Fibroblast of upper back skin (primary cell): ENCODE data around the gene CNN1.
"Not testable (repeated sequence)": the region's sequence is repeated elsewhere in the genome, so short reads cannot be mapped to it uniquely, and the experiment has no call there.

Experiments
- DNase-seq: peaks from one replicate; pipeline ENCODE4 v3.0.0-alpha.2; 2013

The CNN1 gene

DNA sequence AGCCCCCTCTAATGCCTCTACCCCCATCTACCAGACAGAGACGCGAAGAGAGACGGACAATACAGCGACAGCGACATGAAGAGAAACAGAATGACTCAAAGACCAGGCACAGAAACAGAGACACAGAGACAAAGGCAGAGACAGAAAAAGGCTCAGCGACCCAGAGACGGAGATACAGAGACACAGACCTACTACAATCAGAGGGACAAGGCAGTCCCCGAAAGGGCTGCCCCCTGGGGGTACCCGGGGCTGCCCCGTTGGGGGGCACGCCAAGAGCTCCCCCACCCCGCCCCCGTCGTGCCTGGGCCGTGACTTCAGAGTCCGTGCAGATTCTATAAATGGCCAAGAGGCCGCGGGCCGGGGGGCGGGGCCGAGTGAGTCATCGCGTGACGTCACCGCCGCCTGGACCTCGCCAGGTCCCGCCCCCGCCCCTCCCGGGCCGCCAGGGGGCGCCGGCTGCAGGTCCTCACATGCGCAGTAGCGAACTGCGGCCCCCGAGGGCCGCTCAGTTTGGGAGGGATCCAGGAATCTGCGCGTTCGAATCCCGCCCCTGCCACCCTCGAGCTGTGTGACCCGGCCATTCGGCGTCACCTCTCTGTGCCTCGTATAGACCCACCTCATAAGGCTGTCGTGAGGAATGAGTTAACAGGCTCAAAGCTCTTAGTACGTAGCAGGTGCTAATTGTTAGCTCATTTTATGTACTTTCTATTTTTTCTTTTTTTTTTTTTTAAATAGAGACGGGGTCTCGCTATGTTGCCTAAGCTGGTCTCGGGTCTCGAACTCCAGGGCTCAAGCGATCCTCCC, 2.7 kb upstream of the CNN1 start:
- DNase-seq, result peak; percentile 86

DNA sequence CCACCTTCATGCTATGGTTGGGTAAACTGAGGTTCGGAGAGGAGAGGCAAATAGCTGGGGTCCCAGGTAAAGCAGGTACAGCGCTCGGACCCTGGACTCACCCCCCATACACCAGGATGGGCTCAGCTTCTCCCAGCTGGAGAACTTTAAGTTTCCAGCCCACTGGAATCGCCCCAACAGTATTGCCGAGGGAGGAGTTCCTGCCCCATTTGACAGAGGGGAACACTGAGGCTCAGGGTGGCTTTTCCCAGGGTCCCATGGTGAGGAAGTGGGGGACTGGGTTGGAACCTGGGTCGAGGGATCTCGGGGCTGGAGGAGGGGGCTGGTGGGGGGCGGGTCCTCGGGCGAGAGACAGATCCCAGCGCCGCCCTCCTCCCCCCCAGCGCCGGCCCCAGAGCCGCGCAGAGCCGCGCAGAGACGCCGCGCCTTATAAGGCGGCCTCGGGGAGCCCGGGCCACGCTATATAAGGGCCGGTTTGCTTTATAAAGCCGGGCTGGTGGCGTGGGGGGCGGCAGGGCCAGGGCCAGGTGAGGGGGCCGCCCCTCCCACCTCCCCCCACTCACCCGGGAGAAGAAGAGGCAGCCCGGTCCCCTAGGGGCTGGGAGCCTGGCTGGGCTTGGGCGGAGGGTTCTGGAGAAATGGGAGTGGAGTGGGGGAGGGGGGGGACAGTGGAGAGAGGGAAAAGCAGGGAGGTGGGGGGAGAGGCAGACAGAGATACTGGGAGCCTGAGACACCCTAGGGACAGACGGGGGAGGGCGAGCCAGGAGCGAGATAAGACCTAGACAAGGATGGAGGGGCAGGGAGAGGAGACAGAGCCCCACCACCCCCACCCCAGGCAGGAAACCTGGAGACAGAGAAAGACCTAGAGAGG, 1.1 kb downstream of the CNN1 start:
- peak; percentile 72 for DNase-seq

DNA sequence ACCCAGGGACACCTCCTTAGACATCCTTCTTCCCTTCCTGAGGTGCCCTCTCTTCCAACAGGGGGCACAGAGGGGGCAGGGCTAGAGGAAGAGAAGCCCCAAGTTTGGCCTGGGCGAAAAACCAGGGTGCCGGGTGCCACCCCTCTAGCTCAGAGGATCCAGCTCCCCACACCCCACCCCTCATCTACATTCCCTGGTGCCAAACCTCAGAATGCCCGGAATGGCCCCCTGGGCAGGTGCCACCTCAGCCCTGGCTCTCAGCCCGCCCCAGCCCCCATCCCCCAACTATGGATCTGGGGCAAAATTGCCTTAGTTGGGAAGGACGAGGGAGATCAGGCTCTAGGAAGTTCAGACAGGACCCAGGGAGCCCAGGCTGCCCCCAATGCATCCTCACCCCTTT, 2.0 kb downstream of the CNN1 start:
- no peak for DNase-seq

DNA sequence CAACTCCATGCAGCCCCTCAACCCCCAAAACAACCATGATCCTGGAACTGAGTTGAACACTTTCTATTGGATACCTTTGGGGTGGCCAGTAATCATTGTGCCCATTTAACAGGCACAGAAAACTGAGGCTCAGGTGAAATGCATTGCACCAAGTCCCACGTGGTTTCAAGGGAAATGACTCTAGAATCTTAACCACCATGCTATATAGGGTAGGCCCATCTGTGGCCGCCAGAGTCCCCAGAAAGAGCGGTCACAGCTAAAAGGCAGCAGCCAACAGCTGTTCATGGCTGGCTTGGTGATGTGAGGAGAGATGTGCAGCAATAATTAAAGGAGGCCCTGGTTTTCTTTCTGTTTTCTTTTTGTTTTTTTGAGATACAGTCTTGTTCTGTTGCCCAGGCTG, 2.6 kb downstream of the CNN1 start:
- DNase-seq, result no peak

DNA sequence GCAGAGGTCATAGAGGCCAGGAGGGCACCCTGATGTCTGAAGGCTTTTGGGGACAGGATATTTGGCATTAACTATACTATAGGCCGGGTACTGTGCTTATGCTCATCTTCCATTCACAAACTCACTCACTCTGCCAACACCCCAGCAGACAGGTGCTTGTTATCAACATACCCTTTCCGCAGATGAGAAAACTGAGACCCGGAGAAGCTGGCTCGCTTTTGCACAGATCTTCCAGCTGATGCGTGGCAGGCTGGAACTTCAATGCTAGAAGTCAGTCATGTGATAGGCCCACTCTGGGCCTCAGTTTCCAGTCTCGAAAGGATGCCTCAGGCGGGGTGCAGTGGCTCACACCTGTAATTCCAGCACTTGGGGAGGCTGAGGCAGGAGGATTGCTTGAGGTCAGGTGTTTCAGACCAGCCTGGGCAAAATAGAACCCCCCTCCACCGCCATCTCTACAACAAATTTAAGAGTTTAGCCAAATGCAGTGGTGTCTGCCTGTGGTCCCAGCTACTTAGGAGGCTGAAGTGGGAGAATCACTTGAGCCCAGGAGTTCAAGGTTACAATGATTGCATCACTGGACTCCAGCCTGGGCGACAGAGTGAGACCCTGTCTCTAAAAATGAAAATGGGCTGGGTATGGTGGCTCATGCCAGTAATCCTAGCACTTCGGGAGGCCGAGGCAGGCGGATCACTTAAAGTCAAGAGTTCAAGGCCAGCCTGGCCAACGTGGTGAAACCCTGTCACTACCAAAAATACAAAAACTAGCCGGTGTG, 9.5 kb downstream of the CNN1 start:
- DNase-seq, result no peak

DNA sequence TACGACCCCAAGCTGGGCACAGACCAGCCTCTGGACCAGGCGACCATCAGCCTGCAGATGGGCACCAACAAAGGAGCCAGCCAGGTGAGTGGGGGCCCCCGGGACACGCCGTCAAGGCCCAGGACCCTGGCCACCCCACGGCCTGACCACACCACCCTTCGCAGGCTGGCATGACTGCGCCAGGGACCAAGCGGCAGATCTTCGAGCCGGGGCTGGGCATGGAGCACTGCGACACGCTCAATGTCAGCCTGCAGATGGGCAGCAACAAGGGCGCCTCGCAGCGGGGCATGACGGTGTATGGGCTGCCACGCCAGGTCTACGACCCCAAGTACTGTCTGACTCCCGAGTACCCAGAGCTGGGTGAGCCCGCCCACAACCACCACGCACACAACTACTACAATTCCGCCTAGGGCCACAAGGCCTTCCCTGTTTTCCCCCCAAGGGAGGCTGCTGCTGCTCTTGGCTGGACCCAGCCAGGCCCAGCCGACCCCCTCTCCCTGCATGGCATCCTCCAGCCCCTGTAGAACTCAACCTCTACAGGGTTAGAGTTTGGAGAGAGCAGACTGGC, 10.8 kb downstream of the CNN1 start:
- DNase-seq, result no peak

DNA sequence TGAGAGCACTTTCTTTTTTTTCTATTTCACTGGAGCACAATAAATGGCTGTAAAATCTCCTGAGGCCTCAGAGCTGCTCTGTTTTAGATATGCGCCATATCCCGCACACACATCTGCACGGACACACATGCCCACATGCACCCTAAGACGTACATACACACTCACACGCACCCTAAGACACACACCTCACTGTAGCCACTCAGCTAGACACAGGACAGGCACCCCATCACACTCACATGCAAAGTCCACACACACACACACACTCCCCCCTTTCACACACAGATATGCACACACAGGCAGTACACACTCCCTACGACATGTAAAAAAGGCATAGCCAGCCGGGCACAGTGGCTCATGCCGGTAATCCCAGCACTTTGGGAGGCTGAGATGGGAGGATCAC, 11.6 kb downstream of the CNN1 start:
- DNase-seq, result no peak

DNA sequence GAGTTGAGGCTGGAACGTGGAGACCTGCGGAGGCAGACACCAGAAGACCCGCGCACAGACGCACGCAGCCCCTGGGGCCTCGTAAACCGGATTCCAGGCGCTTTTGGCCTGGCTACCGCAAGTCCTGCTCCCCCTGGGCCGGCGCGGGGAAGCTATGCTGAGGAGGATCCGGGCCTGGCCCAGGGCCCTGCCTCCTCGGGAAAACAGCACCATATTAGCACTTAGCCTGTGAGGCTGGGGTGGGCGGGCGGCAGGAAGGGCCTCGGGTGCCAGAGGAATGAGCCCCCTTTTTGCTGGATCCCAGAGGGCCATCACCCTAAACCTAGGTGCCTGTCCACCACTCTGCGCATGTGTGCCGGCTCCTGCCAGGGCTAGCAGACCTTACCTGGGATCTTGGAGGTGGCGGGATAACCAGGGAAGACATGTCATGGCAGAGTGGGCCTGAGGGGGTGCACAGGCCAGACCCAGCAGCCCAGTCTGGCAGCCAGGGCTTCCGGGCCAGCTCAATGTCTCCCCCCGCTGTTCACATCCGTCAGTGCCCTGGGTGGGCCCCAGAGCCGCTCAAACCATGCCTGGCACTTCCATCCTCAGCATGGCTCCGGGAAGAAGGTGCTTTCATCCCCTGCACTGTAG, 13.1 kb downstream of the CNN1 start:
- DNase-seq, result no peak

DNA sequence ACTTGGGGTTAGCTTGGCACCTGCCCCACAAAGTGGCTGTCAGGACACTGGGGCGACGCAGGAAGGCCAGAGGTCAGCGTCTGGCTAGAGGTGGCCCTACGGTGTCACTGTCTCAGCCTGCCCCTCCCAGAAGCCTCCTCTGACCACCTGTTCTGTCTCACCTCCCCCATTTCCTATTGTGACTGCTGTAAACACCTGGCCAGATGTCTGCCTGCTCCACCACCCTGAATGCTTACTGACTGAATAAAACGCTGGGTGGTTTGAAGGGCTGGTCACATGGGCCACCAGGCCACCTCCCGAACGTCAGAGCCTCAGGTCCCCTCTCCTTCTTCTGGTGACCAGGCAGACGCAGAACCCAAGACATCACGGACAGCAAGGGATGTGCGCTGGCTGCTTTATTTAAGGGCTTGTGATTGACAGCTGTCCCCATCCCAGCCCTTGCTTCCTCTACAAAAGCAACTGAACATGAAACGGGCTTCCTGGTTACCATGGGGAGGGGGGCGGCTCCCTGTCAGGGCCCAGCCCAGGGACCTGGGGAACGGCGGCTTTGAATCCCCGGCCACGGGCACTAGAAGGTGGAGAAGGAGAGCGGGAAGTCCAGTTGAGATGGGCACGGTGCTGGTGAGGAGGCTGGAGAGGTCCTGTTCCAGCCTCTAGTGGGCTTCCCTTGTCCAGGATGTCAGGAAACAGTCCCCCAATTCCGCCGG, 14.2 kb downstream of the CNN1 start:
- DNase-seq, result no peak

DNA sequence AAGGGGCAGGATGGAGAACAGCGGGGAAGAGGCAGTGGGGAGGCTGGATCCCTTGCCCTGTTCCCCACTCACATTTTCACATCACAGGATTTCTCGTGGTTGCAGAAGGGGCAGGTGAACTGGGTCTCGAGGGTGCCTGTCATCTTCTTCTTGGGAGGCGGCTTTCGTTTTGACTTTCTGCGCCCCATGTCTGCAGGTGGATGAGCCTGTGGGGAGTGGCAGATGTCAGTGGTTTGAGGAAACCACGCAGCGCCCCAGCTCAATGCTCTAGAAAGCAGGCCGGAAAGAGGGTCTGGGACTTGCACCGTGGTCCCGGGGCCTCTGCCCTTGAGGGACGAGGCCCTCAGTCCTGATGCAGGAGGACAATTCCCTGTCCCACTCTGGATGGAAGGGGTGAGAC, 15.5 kb downstream of the CNN1 start:
- DNase-seq, result no peak

DNA sequence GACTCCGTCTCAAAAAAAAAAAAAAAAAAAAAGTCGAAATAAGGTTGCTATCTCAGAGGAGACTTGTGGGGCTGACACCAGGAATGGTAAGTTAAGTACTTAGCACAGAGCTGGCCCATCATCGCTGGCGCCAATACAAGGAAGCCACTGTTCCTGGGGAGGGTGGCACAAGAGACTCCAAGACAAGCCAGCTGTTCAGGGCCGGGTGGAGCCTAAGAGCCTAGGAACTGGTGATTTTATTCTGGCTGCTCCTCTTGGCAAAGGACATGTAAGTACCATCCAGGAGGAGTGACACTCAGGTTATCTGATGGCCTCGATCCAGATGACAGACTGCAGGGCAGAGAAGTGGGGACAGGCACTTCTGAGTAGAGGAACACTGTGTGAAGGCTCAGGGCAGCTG, 16.6 kb downstream of the CNN1 start:
- DNase-seq, result no peak

DNA sequence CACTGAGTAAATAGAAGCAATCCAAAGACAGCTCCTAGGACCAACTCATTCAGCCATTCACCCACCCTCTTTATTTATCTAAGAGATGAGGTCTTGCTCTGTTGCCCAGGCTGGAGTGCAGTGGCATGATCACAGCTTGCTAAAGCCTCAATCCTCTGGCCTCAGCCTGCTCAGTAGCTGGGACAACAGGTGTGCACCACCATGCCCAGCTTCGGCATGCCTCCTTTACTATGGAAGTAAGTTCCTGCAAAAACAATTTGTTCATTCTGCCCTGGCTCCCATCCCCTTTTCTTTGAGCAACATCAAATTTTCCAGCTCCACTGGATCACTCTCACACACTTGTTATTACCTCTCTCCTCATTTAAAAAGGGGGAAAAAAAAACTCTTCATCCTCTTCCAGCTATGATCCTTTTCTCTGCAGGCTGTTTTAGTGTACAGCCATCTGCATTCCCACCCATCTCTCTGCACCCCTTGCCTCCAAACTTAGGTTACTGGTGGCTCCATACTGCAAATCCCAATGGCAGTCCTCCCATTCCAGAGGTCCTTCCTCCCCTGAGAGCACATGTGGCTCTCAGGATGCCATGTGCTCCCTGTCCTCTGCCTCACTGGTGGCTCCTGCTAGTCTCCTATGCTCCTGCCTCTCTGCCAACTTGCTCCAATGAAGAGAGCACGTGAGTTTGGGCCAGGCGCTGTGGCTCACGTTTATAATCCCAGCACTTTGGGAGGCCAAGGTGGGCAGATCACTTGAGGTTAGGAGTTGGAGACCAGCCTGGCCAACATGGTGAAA, 18.2 kb downstream of the CNN1 start:
- no peak for DNase-seq

DNA sequence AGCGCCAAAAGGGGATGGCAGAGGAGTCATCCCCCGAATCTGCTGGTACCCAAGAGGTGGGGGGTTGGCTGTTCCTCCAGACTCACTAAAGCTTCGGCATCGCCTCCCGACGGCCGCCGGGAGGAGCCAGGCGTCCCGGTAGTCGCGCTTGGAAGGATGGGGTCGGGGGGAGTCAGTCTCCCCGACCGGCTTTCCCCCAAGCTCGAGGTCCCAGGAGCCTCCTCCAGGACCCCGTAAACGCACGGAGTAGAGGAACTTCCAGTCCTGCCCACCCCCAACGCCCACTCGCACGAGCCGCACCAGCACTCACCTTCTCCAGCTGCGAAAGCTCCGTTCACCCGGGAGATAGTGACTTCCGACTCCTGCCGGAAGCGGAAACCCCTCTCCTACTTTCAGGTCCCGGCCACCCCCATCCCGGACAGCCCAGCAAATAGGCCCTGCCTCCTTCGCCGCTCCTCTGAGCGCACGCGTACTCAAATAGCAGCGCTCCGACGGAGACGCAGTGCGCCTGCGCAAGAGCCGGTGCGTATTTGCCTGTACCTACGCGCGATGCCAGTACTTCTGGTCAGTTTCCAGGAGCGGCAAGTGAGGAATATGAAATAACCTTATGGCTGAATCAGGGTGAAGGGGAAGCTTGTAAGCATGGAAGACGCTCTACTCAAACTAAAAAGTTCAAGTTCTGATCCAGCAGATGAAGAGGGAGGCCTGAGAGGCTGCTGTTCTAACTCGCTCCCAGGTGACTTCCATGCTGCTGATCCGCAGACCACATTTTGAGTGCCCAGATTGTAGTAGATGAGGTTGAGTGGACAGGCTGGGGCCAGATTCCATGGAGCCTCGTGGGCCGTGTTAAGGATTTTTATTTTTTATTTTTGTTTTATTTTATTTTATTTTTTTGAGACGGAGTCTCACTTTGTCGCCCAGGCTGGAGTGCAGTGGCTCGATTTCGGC, 20.5 kb downstream of the CNN1 start, which contains the start of gene ELOF1:
ELOF1 (minus strand) TSS at position 350 of the 948 bp plus-strand sequence. CDS start 4,883 bp downstream, outside the sequence.
- peak; percentile 98 for DNase-seq

DNA sequence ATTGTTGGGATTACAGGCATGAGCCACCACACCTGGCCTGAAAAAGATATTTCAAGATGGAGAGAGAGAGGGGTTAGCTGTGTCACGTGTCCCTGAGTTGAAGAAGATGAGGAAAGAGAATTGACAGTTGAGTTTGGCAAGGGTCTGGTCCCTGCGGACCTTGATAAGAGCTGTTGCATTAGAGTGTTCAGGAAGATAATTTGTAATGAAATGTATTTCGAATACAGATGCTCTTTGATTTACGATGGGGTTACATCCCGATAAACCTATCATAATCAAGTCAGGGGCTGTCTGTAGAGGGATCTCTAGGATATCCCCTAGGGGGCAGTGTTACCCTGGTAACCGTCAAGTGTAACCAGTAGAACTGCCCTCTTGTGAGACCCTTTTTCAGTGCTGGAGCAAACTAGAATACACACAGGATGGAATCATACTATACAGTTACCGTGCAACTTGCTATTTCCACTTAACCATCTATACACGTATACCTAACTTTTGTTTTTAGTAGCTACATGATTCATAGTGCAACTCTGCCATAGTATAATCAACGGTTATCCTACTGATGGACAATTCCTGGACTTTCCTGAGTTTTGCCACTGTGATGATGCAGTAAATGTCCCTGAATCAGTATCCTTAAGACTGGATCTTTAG, 21.9 kb downstream of the CNN1 start:
- DNase-seq, result peak; percentile 72

DNA sequence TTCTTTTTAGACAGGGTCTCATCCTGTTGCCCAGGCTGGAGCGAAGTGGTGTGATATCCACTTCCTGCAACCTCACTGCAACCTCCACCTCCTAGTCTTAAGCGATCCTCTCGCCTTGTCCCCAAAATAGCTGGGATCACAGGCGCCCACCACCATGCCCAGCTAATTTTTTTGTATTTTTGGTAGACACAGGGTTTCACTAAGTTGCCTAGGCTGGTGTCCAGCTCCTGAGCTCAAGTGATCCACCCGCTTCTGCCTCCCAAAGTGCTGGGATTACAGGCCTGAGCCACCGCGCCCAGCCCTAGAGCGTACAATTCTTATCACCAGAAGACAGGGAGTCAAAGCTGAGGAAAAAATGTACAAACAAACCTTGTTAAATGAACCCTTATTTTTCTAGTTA, 24.9 kb downstream of the CNN1 start:
- no peak for DNase-seq

DNA sequence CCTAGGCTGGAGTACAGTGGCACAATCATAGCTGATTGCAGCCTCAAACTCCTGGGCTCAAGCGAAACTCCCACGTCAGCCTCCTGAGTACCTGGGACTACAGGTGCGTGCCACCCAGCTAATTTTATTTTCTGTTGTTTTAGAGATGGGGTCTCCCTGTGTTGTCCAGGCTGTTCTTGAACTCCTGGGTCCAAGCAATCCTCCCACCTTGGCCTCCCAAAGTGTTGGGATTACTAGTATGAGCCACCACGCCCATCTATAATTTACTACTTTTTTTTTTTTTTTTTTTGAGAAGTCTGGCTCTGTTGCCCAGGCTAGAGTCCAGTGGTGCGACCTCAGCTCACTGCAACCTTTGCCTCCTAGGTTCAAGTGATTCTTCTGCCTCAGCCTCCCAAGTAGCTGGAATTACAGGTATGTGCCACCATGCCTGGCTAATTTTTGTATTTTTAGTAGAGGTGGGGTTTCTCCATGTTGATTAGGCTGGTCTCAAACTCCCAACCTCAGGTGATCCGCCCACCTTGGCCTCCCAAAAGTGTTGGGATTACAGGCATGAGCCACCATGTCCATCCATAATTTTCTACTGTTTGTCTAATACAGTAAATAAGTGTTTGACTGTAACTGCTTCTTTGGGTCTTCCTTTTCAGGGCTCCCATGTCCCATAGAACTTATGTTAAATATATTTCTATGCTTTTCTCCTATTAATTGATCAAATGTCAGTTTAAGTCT, 25.6 kb downstream of the CNN1 start:
- not testable (repeated sequence) for DNase-seq

DNA sequence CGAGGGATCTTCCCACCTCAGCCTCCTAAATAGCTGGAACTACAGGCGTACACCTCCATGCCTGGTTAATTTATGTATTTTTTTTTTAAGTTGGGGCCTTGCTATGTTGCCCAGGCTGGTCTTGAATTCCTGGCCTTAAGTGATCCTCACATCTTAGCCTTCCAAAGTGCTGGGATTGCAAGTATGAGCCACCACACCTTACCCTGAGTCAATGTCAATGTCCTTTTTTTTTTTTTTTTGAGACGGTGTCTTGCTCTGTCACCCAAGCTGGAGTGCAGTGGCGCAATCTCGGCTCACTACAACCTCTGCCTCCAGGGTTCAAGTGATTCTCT, 27.0 kb downstream of the CNN1 start:
- not testable (repeated sequence) for DNase-seq

DNA sequence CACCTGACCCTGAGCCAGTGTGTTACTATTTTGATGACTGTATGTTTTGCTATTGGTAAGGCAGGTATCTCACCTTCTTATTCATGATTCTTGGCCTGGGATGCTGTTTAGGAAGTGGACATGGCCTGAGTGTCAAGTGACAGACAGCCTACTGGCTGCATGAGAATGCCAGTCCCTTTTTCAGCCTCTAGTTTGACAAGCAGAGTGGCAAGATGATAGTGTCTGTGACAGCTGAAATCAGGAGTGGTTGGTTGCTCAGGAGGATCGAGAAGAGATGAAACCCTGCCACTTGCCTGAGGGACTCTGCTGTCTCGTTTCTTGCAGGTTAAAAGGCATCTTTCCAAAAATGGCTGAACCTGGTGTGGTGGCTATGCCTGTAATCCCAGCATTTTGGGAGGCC, 27.5 kb downstream of the CNN1 start:
- no peak for DNase-seq

DNA sequence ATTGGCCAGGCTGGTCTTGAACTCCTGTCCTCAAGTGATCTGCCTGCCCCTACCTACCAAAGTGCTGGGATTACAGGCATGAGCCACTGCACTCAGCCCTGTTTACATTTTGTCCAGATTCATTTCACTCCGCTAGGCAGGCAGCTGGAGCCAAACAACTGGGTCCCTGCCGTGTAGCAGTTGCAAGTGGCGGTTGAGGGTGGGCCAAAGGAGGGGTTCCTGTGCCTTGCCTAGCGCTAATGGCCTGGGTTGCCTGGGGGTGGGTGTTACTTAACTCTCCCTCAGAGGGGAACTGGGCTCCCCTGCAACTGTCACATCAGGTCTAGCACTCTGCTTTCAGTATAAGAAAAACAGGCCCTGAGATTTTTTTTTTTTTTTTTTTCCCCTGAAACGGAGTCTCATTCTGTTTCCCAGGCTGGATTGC, 31.4 kb downstream of the CNN1 start:
- no peak for DNase-seq
